AG04450 (cell line): Measurements from ENCODE around the gene HERC4. TPM values are rescaled to one million over a fixed set of nuclear protein-coding genes. Genes with fewer than 3 reads are reported as not detected.

Source experiments
- CTCF ChIA-PET: fragments of 300-600, 350-600 bp; formaldehyde crosslinking; extraction: SDS; loops from one replicate; lab custom pipeline; 2022; ENCODE audit warnings: antibody characterized with exemption, inconsistent platforms; lab: Charles Lee
- POLR2A ChIA-PET: fragments of 350-600 bp; formaldehyde crosslinking; extraction: SDS; loops from one replicate; lab custom pipeline; 2021; ENCODE audit warnings: antibody characterized with exemption, inconsistent platforms; lab: Yijun Ruan, JAX
- DNase-seq: peaks from one replicate; pipeline ENCODE4 v3.0.0-alpha.2; 2011; ENCODE audit warnings: low read depth, low spot score
- H3K27ac ChIP-seq: one replicate; pipeline ENCODE4 v1.5.1; 2012; ENCODE audit warnings: low read depth, low read length, control low read depth
- H3K27me3 ChIP-seq: one replicate; pipeline ENCODE4 v1.6.0; 2012; ENCODE audit warnings: low read length; ENCODE audit not compliant: control insufficient read depth, insufficient read depth
- H3K4me3 ChIP-seq: 2 replicates; pipeline ENCODE4 v1.5.1; 2011; ENCODE audit warnings: mild to moderate bottlenecking, low read depth, low read length, control low read depth
- H3K9me3 ChIP-seq: 2 replicates; pipeline ENCODE4 v1.5.1; 2012; ENCODE audit warnings: low read length; ENCODE audit not compliant: control insufficient read depth, insufficient read depth
- CTCF ChIP-seq: IDR thresholded peaks from 2 replicates; pipeline ENCODE4 v1.5.1; 2011; ENCODE audit warnings: low read depth, low read length, control low read depth, inconsistent platforms
- polyA plus RNA-seq: library from polyadenylated mRNA; depleted of rRNA; stranded (reverse); fragments of >200 nt; gene quantifications from 2 replicates; pipeline ENCODE4 v1.2.3, GENCODE V29; 2011

HERC4 gene
- polyA plus RNA-seq, 1 experiment, result 59.1 TPM

- DNase-seq, result no peak
- CTCF ChIA-PET, result interaction anchor here (1.2 kb wide), 1 partner anchor 52 kb away, joined by 6 read pairs; no protein-coding TSS in a partner anchor
These were observed 28.8 kb upstream of the HERC4 start for GRCh38 chr10:68103901-68104300.

GRCh38 chr10:68103261-68103878 lies 28.3 kb upstream of the HERC4 start:
- DNase-seq, result no peak
- POLR2A ChIA-PET, result no interaction called here

More at GRCh38 chr10:68103901-68104300, 28.8 kb upstream of the HERC4 start:
- POLR2A ChIA-PET, result no interaction called here
- no peaks in the 10 kb centered on the region for H3K9me3 ChIP-seq
- H3K27me3 ChIP-seq, result no peaks in the 10 kb centered on the region
- H3K27ac ChIP-seq, result no peak overlapping the region
- no peak for TF ChIP-seq CTCF
- no peak overlapping the region for H3K4me3 ChIP-seq

GRCh38 chr10:68101066-68101465 lies 26.0 kb upstream of the HERC4 start:
- Histone ChIP-seq H3K9me3 (no peaks in the 10 kb centered on the region), H3K4me3 (no peak overlapping the region), H3K27ac (no peak overlapping the region), H3K27me3 (no peaks in the 10 kb centered on the region)
- DNase-seq, result no peak
- TF ChIP-seq CTCF, result no peak
- POLR2A ChIA-PET, result no interaction called here
- CTCF ChIA-PET, result interaction anchor here (2.2 to 2.3 kb wide), 2 partner anchors 55 to 201 kb away, joined by 6 to 10 read pairs; no protein-coding TSS in a partner anchor

More at GRCh38 chr10:68103261-68103878, 28.3 kb upstream of the HERC4 start:
- Histone ChIP-seq H3K27ac (no peak overlapping the region), H3K27me3 (no peaks in the 10 kb centered on the region), H3K4me3 (no peak overlapping the region), H3K9me3 (no peaks in the 10 kb centered on the region)
- CTCF ChIA-PET, result interaction anchor here (1.2 kb wide), 1 partner anchor 53 kb away, joined by 6 read pairs; no protein-coding TSS in a partner anchor
- TF ChIP-seq CTCF, result no peak

GRCh38 chr10:68099736-68100135 lies 24.7 kb upstream of the HERC4 start:
- no peaks in the 10 kb centered on the region for H3K27me3 ChIP-seq
- no peak for DNase-seq
- H3K4me3 ChIP-seq, result no peak overlapping the region
- POLR2A ChIA-PET, result no interaction called here
- CTCF ChIA-PET, result interaction anchor here (0.8 to 2.2 kb wide), 3 partner anchors 17 to 203 kb away, joined by 5 to 6 read pairs (median 6); no protein-coding TSS in a partner anchor
- no peaks in the 10 kb centered on the region for H3K9me3 ChIP-seq
- TF ChIP-seq CTCF, result no peak
- peak overlapping the region; percentile 59 for H3K27ac ChIP-seq

- CTCF ChIA-PET, result interaction anchor here (1.2 to 2.2 kb wide), 2 partner anchors 13 to 59 kb away, joined by 3 to 10 read pairs; no protein-coding TSS in a partner anchor
- Histone ChIP-seq H3K9me3 (no peaks in the 10 kb centered on the region), H3K27me3 (no peaks in the 10 kb centered on the region), H3K27ac (no peak overlapping the region), H3K4me3 (no peak overlapping the region)
- no peak for DNase-seq
- POLR2A ChIA-PET, result interaction anchor here (0.6 to 1.1 kb wide), 3 partner anchors 10 to 105 kb away, joined by 3 read pairs; partner anchors contain the start of gene MYPN
- no peak for TF ChIP-seq CTCF
These were observed 21.9 kb upstream of the HERC4 start for GRCh38 chr10:68096913-68097516.
